GM23248 (cell line): ENCODE measurements around the gene COL23A1. TPM values are rescaled to one million over a fixed set of nuclear protein-coding genes. Genes with fewer than 3 reads are reported as not detected.

Experiments
- DNase-seq: peaks from one replicate; pipeline ENCODE4 v3.0.0-alpha.2; 2015
- H2AFZ ChIP-seq: fragments of 200-600 bp; sonication (generic); 2 replicates; pipeline ENCODE4 v1.6.1; 2016; ENCODE audit warnings: antibody characterized with exemption
- H3F3A ChIP-seq: fragments of 200-600 bp; sonication (generic); 2 replicates; pipeline ENCODE4 v1.6.1; 2016; ENCODE audit warnings: mild to moderate bottlenecking, antibody characterized with exemption, mixed run types; ENCODE audit not compliant: insufficient read depth
- H3K27ac ChIP-seq: fragments of 200-600 bp; sonication (generic); 2 replicates; pipeline ENCODE4 v1.5.1; 2016; ENCODE audit warnings: mild to moderate bottlenecking
- H3K27me3 ChIP-seq: fragments of 200-600 bp; sonication (generic); replicated peaks from 2 replicates; pipeline ENCODE4 v1.6.1; 2016; ENCODE audit warnings: mild to moderate bottlenecking; ENCODE audit not compliant: insufficient read depth
- H3K36me3 ChIP-seq: fragments of 200-600 bp; sonication (generic); 2 replicates; pipeline ENCODE4 v1.6.1; 2016; ENCODE audit warnings: low read depth, mild to moderate bottlenecking
- H3K4me1 ChIP-seq: fragments of 200-600 bp; sonication (generic); 2 replicates; pipeline ENCODE4 v1.6.1; 2016; ENCODE audit warnings: mild to moderate bottlenecking; ENCODE audit not compliant: insufficient read depth
- H3K4me2 ChIP-seq: fragments of 200-600 bp; sonication (generic); one replicate; pipeline ENCODE4 v1.6.1; 2016; ENCODE audit warnings: mild to moderate bottlenecking; ENCODE audit not compliant: unreplicated experiment
- H3K4me3 ChIP-seq: fragments of 200-600 bp; sonication (generic); 2 replicates; pipeline ENCODE4 v1.5.1; 2016; ENCODE audit warnings: mild to moderate bottlenecking
- H3K79me2 ChIP-seq: fragments of 200-600 bp; sonication (generic); 2 replicates; pipeline ENCODE4 v1.6.1; 2016; ENCODE audit warnings: mild to moderate bottlenecking; ENCODE audit not compliant: insufficient read depth
- H3K9ac ChIP-seq: fragments of 200-600 bp; sonication (generic); 2 replicates; pipeline ENCODE4 v1.6.1; 2016; ENCODE audit warnings: mild to moderate bottlenecking
- H3K9me2 ChIP-seq: fragments of 200-600 bp; sonication (generic); 2 replicates; pipeline ENCODE4 v1.6.1; 2016; ENCODE audit warnings: mixed run types, mild to moderate bottlenecking, moderate library complexity; ENCODE audit not compliant: insufficient read depth
- H3K9me3 ChIP-seq: fragments of 200-600 bp; sonication (generic); one replicate; pipeline ENCODE4 v1.6.1; 2017; ENCODE audit warnings: low read depth
- H4K20me1 ChIP-seq: fragments of 200-600 bp; sonication (generic); 2 replicates; pipeline ENCODE4 v1.6.0; 2016; ENCODE audit not compliant: insufficient read depth
- EZH2 ChIP-seq: fragments of 200-600 bp; sonication (generic); IDR thresholded peaks from 2 replicates; pipeline ENCODE4 v1.6.1; 2018; ENCODE audit warnings: antibody characterized with exemption, mild to moderate bottlenecking; ENCODE audit not compliant: insufficient read depth, poor library complexity, severe bottlenecking
- EZH2phosphoT487 ChIP-seq: fragments of 200-600 bp; sonication (generic); IDR thresholded peaks from 2 replicates; pipeline ENCODE4 v1.6.1; 2018; ENCODE audit warnings: antibody characterized with exemption, moderate library complexity, mild to moderate bottlenecking, low read depth; ENCODE audit not compliant: insufficient read depth
- WGBS, 2 experiments: methylation state at CpG; one replicate each; pipeline ENCODE4 v1.1.6; 2015 to 2017; ENCODE audit warnings: low lambda C conversion rate in 2 of 2, low coverage in 1 of 2; ENCODE audit errors: missing lambda C conversion rate in 2 of 2; 5-methylcytosine and 5-hydroxymethylcytosine counted together
- in situ Hi-C: fragments of 300-500 bp; cut with MboI; formaldehyde crosslinking; loops from 2 replicates; pipeline ENCODE4 v1.15.0; 2020
- polyA plus RNA-seq: library from polyadenylated mRNA; unstranded; fragments of >200 nt; fragmentation: Nextera tagmentation; extraction: Ambion mirVana; gene quantifications from 2 replicates; pipeline ENCODE4 v1.2.1, GENCODE V29; 2016
- total RNA-seq: library from RNA; depleted of rRNA; stranded (reverse); fragments of >200 nt; shearing (Covaris generic); gene quantifications from 2 replicates; pipeline ENCODE4 v1.2.3, GENCODE V29; 2014

COL23A1 gene
- total and polyA plus RNA-seq, 2 experiments from 2014 or later = not detected

GRCh38 chr5:178273041-178273440 is 317.2 kb downstream of the COL23A1 start:
- H3K4me2 ChIP-seq = no peak overlapping the region
- DNase-seq = no peak
- H3F3A ChIP-seq = no peaks in the 10 kb centered on the region
- no peaks in the 10 kb centered on the region for H3K9me2 ChIP-seq
- WGBS, 2 experiments = 50 to 57% methylated on average over 15 of the region's 15 CpGs
- H3K9me3 ChIP-seq = no peaks in the 10 kb centered on the region
- in situ Hi-C loops = no loop called here
- H3K36me3 ChIP-seq = no peaks in the 10 kb centered on the region
- H2AFZ ChIP-seq = no peak overlapping the region
- no peak overlapping the region for H3K27ac ChIP-seq
- H4K20me1 ChIP-seq = no peaks in the 10 kb centered on the region
- H3K4me1 ChIP-seq = no peaks in the 10 kb centered on the region
- TF ChIP-seq EZH2 (no peak), EZH2phosphoT487 (no peak)
- H3K9ac ChIP-seq = no peak overlapping the region
- H3K79me2 ChIP-seq = no peaks in the 10 kb centered on the region
- H3K4me3 ChIP-seq = no peak overlapping the region
- H3K27me3 ChIP-seq = no peaks in the 10 kb centered on the region; the same call in 1 of the 2 replicates

GRCh38 chr5:178272591-178272990 is 317.6 kb downstream of the COL23A1 start:
- WGBS, 2 experiments = 57 to 64% methylated on average over 6 to 9 of the region's 9 CpGs
- Histone ChIP-seq H4K20me1 (no peaks in the 10 kb centered on the region), H3K27ac (no peak overlapping the region), H2AFZ (no peak overlapping the region), H3K27me3 (no peaks in the 10 kb centered on the region; the same call in 1 of the 2 replicates), H3K36me3 (no peaks in the 10 kb centered on the region), H3K4me2 (no peak overlapping the region), H3K9ac (no peak overlapping the region), H3K79me2 (no peaks in the 10 kb centered on the region), H3K9me2 (no peaks in the 10 kb centered on the region), H3F3A (no peaks in the 10 kb centered on the region), H3K4me1 (no peaks in the 10 kb centered on the region), H3K4me3 (no peak overlapping the region), H3K9me3 (no peaks in the 10 kb centered on the region)
- in situ Hi-C loops = no loop called here
- TF ChIP-seq EZH2 (no peak), EZH2phosphoT487 (no peak)
- DNase-seq = no peak

GRCh38 chr5:178271726-178272479 is 318.3 kb downstream of the COL23A1 start:
- in situ Hi-C loops = no loop called here
- H3K4me2 ChIP-seq = no peak overlapping the region
- WGBS, 2 experiments = 65 to 75% methylated on average over 22 to 24 of the region's 24 CpGs
- no peak for DNase-seq
- no peak overlapping the region for H3K27ac ChIP-seq
- no peaks in the 10 kb centered on the region for H3K9me2 ChIP-seq
- H3K27me3 ChIP-seq = no peaks in the 10 kb centered on the region; the same call in 1 of the 2 replicates
- H4K20me1 ChIP-seq = no peaks in the 10 kb centered on the region
- H3K9ac ChIP-seq = no peak overlapping the region
- no peaks in the 10 kb centered on the region for H3K4me1 ChIP-seq
- no peaks in the 10 kb centered on the region for H3F3A ChIP-seq
- no peaks in the 10 kb centered on the region for H3K79me2 ChIP-seq
- no peaks in the 10 kb centered on the region for H3K36me3 ChIP-seq
- TF ChIP-seq EZH2phosphoT487 (no peak), EZH2 (no peak)
- H3K4me3 ChIP-seq = no peak overlapping the region
- no peaks in the 10 kb centered on the region for H3K9me3 ChIP-seq
- H2AFZ ChIP-seq = no peak overlapping the region

- Histone ChIP-seq H3K27ac (no peak overlapping the region), H3K27me3 (no peaks in the 10 kb centered on the region), H3K4me1 (no peaks in the 10 kb centered on the region), H3K79me2 (no peaks in the 10 kb centered on the region), H3K9me3 (no peaks in the 10 kb centered on the region), H3K9me2 (no peaks in the 10 kb centered on the region), H2AFZ (no peak overlapping the region), H3K4me2 (no peak overlapping the region), H3K9ac (no peak overlapping the region), H3K4me3 (no peak overlapping the region), H3K36me3 (no peaks in the 10 kb centered on the region), H3F3A (no peaks in the 10 kb centered on the region), H4K20me1 (no peaks in the 10 kb centered on the region)
- 66 to 82% methylated on average over 4 of the region's 4 CpGs for WGBS, 2 experiments
- in situ Hi-C loops = no loop called here
- DNase-seq = no peak
- TF ChIP-seq EZH2phosphoT487 (no peak), EZH2 (no peak)
Measured at GRCh38 chr5:178271231-178271630, 319.0 kb downstream of the COL23A1 start.
